ENCODE results near the gene ATP8A2.

DNA sequence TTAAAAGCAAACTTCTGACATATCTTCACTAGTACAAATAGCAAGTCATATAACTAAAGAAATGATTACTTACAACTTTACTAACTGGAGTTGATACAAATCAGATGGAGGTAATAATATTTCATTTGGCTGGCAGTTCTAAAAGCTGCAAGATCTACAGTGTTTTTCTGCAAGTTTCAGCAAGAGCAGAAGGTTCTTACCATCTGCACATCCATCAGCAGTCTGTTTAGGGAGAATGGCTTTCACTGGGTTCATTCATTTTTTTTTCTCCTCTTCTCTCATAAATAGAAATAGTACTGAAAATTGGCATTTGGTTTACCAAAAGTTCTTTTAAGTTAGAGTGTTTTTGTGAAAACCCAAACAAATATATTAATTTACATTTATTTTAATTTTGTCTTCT lies 683.1 kb downstream of the ATP8A2 start:
- TF ChIP-seq, protein P1, sequence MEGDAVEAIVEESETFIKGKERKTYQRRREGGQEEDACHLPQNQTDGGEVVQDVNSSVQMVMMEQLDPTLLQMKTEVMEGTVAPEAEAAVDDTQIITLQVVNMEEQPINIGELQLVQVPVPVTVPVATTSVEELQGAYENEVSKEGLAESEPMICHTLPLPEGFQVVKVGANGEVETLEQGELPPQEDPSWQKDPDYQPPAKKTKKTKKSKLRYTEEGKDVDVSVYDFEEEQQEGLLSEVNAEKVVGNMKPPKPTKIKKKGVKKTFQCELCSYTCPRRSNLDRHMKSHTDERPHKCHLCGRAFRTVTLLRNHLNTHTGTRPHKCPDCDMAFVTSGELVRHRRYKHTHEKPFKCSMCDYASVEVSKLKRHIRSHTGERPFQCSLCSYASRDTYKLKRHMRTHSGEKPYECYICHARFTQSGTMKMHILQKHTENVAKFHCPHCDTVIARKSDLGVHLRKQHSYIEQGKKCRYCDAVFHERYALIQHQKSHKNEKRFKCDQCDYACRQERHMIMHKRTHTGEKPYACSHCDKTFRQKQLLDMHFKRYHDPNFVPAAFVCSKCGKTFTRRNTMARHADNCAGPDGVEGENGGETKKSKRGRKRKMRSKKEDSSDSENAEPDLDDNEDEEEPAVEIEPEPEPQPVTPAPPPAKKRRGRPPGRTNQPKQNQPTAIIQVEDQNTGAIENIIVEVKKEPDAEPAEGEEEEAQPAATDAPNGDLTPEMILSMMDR (IDR thresholded peaks at IDR 0.05) = no peak
- no peak for TF ChIP-seq POLR2A (IDR thresholded peaks at IDR 0.05)

Measured in heart left ventricle (tissue), 13 donors.